GM12878 (cell line): Measurements from ENCODE around the gene RNF44. TPM values are rescaled to one million over a fixed set of nuclear protein-coding genes. Genes with fewer than 3 reads are reported as not detected.
A peak's percentile ranks its signal among the peaks of the same experiment; 100 is the strongest.

Experiments used
- IKZF2 ChIP-seq, 2 experiments: fragments of 450-650 bp; IDR thresholded peaks; 2 replicates each; pipeline ENCODE4 v1.6.1; 2017; ENCODE audit warnings: mild to moderate bottlenecking in 2 of 2, moderate library complexity in 2 of 2
- MEF2A ChIP-seq: IDR thresholded peaks from 2 replicates; pipeline ENCODE4 v1.6.1; 2011; ENCODE audit warnings: low read depth, mild to moderate bottlenecking, low read length, moderate library complexity; ENCODE audit not compliant: insufficient read depth
- TCF12 ChIP-seq: IDR thresholded peaks from 2 replicates; pipeline ENCODE4 v1.6.1; 2011; ENCODE audit warnings: low read depth, mild to moderate bottlenecking, low read length
- USF2 ChIP-seq: IDR thresholded peaks from 2 replicates; pipeline ENCODE4 v1.6.1; 2011; ENCODE audit warnings: low read depth, low read length, improper control_type of control experiment, borderline replicate concordance
- ZBTB33 ChIP-seq: fragments of 450-650 bp; IDR thresholded peaks from 2 replicates; pipeline ENCODE4 v1.6.1; 2017; ENCODE audit warnings: mild to moderate bottlenecking
- polyA plus RNA-seq, 11 experiments: library from polyadenylated mRNA; depleted of rRNA in 4 of 11; unstranded in 6 of 11; stranded (reverse) in 5 of 11; fragments of >200 nt; fragmentation: Nextera tagmentation in 4 of 11; fragmentation: Illumina TruSeq in 1 of 11; extraction: Ambion mirVana in 4 of 11; extraction: Trizol in 1 of 11; gene quantifications; 1 replicate in 1 of 11; 2 replicates in 10 of 11; pipeline versions ENCODE4 v1.2.1 to v1.2.3, GENCODE V29; 2011 to 2016; ENCODE audit warnings: inconsistent platforms in 2 of 11, missing spikeins in 2 of 11, low read depth in 1 of 11
- total RNA-seq, 4 experiments: library from RNA; depleted of rRNA in 3 of 4; stranded (reverse); fragments of >200 nt in 3 of 4; fragmentation: Illumina TruSeq in 1 of 4; extraction: Trizol in 1 of 4; gene quantifications; 2 replicates each; pipeline versions ENCODE4 v1.2.1 to v1.2.3, GENCODE V29; 2013 to 2021
- TF ChIP-seq, protein P1 (sequence below): fragments of 450-650 bp; IDR thresholded peaks from 2 replicates; pipeline ENCODE4 v1.6.1; 2016; ENCODE audit warnings: mild to moderate bottlenecking, moderate library complexity, borderline replicate concordance

RNF44 gene
- total and polyA plus RNA-seq, 10 of the 15 experiments (the other 5 are each of a cell fraction or from before 2014, with no cell fraction given), result 1.7 to 51.9 (median 7.9) TPM

- TF ChIP-seq, protein P1, sequence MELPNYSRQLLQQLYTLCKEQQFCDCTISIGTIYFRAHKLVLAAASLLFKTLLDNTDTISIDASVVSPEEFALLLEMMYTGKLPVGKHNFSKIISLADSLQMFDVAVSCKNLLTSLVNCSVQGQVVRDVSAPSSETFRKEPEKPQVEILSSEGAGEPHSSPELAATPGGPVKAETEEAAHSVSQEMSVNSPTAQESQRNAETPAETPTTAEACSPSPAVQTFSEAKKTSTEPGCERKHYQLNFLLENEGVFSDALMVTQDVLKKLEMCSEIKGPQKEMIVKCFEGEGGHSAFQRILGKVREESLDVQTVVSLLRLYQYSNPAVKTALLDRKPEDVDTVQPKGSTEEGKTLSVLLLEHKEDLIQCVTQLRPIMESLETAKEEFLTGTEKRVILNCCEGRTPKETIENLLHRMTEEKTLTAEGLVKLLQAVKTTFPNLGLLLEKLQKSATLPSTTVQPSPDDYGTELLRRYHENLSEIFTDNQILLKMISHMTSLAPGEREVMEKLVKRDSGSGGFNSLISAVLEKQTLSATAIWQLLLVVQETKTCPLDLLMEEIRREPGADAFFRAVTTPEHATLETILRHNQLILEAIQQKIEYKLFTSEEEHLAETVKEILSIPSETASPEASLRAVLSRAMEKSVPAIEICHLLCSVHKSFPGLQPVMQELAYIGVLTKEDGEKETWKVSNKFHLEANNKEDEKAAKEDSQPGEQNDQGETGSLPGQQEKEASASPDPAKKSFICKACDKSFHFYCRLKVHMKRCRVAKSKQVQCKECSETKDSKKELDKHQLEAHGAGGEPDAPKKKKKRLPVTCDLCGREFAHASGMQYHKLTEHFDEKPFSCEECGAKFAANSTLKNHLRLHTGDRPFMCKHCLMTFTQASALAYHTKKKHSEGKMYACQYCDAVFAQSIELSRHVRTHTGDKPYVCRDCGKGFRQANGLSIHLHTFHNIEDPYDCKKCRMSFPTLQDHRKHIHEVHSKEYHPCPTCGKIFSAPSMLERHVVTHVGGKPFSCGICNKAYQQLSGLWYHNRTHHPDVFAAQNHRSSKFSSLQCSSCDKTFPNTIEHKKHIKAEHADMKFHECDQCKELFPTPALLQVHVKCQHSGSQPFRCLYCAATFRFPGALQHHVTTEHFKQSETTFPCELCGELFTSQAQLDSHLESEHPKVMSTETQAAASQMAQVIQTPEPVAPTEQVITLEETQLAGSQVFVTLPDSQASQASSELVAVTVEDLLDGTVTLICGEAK, result peak; percentile 77
- no peak for TF ChIP-seq MEF2A
- TF ChIP-seq USF2, result no peak
- peak; percentile 35; the same call in 1 of the 2 replicates for TF ChIP-seq ZBTB33
- no peak for TF ChIP-seq IKZF2 (IDR thresholded peaks at IDR 0.05)
- TF ChIP-seq TCF12, result 0 out of 2 replicates have a peak, but pooled peaks have one; percentile 8
These were observed 490 bp upstream of the RNF44 start (continued) for GRCh38 chr5:176537554-176538229.
